ENCODE results near the gene LRRC7.

Gene LRRC7

DNA sequence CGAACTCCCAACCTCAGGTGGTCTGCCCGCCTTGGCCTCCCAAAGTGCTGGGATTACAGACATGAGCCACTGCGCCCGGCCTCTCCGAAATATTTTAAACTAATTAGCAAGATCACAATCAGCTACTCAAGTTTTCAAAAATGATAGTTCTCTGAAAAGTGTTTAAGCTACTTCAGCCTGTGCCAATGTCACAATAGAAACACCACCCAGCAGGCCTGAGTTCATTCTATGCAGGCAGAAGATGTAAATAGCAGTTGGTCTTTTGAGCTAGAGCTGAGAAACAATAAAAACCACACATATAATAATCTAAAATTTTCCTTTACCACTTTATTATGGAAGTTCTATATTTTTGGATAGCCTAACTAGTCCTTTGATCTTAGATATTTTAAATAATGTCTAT is 541.5 kb downstream of the LRRC7 start:
- DNase-seq: no peak

DNA sequence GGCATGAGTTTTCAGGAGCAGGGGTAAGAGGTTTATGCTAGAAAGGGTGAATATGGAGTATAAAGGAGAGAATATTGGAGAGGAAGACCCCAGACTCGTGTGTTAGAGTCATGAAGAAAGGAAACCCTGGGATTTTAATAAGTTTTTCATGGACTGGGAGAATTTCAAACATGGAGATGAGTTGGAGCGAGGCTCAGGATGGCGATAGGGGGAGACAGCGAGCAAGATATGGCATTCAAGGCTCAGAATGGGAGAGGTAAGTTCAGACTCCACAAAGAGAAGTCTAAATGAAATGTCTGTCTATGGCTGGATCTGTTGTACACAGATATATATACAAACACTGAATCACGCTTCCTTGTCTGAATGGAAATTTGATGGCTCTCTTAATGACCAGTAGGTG is 545.1 kb downstream of the LRRC7 start:
- DNase-seq: no peak

DNA sequence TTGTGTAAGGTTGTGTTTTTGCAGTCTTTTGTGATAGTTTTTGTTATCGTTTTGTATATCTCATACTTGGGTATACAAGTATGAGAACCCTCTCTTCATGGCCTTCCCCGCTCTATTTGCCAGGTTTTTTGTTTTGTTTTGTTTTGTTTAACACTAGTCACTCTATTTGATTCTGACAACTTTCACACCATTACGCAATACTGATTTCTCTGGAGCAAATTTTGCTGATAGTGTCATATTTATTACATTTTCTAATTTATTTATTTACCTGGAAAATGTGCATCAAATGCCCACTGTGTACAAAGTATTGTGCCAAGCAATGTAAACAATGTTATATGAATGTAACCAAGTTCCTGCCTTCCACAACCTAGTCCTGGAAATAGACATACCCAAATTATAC is 547.6 kb downstream of the LRRC7 start:
- no peak for DNase-seq

DNA sequence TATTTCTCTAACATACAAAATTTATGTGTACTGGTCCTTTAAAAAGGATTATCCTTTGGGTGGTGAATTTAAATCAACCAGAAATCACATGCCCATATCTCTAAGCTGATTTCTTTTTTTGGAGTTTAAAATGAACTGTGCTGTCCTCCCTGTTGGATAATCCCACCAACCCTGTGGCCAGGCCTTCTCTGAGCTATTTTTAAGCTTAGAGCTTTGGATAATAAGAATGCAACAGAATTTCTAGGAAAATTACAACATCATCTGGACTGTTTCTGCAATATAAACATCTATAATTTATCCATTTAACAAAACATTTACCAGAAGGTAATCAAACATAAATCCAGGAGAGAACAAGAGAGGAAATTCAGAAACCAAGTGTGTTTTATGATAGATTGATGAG is 549.3 kb downstream of the LRRC7 start:
- no peak for DNase-seq

DNA sequence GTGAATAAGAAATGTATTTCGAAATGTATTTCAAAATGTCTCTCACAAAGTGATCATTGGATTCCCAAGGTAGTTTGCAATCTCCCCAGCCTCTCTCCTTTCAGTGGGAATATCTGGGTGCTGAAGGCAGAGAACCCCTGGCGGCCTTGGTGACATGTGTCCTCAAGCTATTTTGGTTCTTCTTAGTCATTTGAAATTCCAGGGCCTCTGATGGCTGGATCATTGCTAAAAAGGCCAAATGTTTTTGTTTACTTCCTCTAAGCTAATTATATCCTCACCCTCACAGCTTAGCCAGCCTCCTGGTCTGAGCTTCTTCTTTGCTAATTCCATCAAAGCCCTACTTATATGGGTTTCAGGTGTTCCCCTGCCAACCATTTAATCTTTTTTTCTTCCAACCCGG is 566.4 kb downstream of the LRRC7 start:
- no peak for DNase-seq

DNA sequence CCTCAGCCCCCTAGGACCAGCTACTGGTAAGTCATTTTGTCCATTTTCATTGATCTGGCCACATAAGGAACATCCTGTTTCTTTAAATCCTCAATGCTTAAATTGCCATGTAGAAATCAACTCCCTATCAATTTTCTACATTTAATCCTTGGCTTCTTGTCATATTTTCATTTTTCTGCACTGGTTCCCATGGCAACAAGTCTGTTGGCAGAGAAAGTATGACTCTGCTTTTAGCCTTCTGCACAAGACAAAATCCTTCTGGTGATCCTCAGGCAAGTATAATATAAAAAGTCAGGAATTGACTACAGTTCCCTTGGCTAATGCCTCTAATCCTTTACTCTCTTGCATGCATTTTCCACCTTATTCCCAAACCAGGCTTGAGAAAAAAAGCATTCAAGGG is 572.6 kb downstream of the LRRC7 start:
- DNase-seq: no peak

DNA sequence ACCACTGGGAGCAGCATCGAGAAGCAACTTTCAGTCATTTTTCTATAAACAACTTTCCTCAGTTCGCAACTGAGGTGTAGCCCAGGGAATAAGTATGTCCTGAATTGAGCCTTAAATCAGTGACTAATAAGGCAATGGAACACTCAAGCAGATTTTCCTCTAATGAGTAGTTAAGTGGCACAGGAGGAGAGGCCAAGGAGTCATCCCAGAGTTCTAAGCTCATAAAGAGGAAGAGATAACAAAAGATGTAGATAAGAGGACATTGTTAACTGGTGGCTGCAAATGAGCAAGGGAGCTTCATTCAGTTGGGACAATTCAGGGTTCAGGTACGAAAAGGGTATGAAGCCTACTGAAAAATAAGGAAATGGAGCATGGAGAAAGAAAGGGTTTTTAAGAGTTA is 573.2 kb downstream of the LRRC7 start:
- DNase-seq: no peak

DNA sequence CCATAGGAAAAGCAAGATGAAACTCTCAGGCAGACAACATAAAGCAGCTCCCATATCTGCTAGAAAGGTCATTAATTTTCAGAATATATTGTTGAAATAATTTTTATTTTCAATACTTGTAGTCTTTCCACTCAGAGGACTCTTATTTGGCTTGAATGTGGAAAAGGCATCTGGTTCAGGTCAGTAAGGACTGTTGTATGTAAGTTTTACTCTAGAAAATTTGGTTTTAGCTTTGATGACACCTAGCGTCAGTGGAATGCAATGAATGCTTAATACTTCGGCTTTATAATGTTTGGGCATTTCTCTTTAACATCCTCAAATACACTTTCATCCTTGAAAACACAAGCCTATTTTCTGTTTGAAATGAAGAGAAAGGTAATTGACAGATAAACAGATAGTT is 574.4 kb downstream of the LRRC7 start:
- DNase-seq: no peak

DNA sequence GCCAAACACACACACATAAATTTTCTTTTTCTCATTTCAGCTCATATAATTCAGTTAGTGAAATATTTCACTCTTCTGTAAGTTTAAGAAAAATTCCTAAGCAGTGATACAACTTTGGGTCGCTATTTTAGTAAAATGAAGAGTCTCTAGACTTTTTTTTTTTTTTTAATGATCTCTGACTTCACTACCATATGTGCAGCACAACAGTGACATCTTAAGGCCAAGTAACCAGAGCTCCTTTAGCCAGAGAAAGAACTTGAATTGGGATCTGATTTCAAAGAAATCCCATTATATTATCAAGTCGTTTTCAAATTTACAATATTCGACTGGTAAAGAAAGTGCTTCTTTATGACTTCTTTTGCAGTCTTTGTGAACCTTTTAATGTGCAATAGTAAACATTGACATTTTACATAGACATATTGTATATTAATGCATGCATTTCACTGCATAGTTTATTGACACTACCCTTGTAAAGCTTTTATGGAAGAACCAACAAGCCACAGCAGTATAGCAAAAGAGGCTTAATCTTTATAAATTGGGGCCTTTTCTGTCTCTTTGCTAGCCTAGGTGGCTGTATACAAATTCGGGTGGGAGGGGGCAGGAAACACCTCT is 575.4 kb downstream of the LRRC7 start:
- no peak for DNase-seq

DNA sequence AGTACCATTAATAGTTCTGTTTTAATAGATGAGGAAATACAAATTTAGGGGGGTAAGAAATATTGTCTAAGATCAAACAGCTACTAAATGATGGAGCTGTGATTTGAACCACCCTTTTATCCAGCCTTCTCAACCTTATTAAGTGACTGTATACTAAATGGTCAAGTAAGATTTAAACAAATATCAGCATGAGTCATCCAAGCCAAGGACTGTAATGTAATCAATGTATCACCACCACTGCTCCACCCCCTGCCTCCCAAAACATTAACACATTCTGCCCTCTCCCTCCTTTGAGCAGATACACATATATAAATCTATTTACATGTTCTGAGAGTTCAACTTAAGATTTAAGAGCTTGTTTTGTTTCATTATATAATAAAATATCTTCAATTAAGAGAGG is 578.8 kb downstream of the LRRC7 start:
- DNase-seq: no peak

DNA sequence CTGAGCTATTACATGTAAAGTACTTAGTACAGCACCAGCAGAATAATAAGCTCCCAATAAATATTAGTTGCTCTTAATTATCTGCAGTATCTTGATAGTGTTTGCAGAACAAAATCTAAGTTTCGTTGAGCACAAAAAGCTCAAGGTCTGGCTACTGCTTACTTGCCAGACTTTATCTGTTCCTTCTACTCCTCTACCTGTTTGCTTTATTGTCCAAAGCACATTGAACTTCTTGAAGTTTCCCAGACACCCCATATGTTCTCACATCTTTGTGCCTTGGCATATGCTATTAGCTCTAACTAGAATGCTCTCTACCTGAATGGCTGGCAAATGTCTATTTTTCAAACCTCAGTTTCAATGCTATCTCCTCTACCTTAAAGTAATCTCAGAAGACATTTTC is 582.7 kb downstream of the LRRC7 start:
- DNase-seq: no peak

DNA sequence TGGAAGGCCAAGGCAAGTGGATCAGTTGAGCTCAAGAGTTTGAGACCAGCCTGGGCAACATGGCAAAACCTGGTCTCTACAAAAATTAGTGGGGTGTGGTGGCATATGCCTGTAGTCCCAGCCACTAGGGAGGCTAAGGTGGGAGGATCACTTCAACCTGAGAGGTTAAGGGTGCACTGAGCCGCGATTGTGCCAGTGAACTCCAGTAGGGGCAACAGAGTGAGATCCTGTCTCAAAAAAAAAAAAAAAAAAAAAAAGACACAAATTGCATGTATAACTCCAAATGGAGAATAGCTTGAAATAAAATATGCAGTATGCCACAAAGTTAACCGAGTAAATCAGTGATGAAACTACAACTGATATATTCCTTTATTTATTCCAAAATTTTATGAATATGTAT is 586.0 kb downstream of the LRRC7 start:
- DNase-seq: no peak

DNA sequence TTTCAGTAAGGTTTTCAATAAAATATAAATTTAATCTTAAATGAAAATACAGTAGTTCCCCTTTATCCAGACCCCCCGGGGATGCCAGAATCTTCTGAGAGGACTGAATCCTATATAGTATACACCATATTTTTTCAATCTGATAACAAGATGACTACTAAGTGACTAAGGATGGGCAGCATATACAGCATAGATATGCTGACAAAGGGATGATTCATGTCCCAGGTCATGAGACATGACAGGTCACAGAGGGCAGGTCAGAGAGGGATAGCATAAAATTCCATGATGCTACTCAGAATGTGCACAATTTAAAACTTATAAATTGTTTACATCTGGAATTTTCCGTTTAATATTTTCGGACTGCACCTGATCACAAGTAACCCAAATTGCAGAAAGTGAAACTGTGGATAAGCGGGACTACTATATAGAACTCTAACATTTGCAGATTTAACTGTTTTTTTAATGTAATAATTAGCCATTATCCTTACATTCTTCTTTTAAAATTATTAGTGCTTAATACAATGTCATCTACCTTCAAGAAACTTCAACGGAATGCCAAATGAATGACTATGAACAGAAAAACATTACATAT is 588.9 kb downstream of the LRRC7 start:
- DNase-seq: no peak

DNA sequence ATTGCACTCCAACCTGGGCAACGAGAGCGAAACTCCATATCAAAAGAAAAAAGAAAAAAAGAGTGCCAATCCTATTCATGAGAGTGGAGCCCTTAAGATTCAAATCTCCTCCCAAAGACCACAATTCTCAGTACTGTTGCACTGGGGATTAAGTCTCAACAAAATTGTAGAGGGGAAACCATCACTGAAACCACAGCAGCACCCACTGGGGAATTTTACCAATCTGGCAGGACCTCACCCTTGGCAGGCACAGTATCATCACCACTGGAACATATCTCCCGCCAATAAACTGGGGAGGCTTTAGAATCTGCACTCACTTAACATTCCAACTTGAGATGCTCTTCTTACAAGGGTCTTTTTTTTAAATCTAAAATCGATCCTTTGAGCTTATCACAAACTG is 596.6 kb downstream of the LRRC7 start:
- no peak for DNase-seq

DNA sequence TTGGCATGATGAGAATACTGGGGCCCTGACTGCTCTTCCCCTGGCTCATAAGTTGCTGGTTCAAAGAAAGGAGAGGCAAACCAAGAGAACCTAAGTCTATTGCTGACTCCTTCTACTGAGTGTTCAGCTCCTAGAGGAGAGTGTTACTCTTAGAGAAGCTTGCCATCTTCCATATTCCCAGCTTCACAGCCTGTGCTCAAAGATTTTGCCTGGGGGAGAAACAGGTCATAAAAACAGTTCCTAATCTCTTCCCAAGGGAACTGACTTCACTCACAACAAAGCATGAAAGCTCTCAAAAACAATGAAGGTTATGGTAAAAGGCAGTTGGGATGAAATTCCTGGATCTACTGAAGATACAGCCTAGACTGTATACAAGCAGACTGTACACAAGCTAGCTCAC is 600.6 kb downstream of the LRRC7 start:
- DNase-seq: no peak

DNA sequence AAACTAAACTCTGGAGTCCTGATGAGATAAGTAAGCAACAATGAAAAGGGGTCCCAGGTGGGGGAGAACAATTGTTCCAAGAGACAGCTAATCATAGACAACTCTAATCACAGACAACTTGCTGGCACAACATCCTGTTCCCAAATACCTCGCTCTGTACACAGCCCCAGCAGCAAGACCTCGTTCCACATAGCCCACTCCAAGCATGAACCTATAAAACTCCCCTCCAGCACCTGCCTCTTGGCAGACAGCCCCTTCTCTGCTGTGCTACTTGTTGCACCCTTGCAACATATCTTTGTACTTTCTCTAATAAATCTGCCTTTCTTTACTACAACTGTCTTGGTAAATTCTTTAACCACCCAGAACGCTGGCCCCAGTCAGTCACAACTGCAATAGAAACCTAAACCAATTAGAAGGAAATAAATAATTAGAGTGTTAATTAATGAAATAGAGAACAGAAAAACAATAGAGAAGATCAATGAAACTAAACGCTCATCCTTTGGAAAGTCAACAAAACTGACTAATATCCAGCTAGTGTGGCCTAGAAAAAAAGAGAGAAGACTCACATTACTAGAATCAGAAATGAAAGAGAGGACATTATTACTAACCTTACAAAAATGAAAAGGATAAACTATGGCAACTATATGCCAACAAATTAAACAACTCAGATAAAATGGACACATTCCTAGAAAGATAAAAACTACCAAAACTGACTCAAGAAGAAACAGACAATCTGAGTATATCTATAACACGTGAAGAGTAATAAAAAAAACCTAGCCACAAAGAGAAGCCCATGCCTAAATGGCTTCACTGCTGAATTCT is 601.5 kb downstream of the LRRC7 start:
- no peak for DNase-seq

DNA sequence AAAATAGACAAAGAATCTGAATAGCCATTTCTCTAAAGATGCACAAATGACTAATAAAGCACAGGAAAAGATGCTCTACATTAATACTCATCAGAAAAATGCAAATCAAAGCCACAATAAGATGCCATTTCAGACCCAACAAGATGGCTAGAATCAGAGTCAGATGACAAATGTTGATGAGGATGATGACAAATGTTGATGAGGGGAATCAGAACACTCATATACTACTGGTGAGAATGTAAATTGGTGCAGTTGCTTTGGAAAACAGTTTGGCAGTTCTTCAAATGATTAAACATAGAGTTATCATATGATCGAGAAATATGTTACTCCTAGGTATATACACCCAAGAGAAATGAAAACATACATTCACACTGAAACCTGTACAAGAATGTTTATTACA is 603.8 kb downstream of the LRRC7 start:
- no peak for DNase-seq

Data from NCI-H2081 (cell line).